Measurements from ENCODE around the gene FLII. TPM values are rescaled to one million over a fixed set of nuclear protein-coding genes. Genes with fewer than 3 reads are reported as not detected.

The FLII gene
- total and polyA plus RNA-seq, 2 of the 8 experiments (the other 6 are each of a cell fraction or from before 2014, with no cell fraction given) = 300 to 549 TPM

DNA sequence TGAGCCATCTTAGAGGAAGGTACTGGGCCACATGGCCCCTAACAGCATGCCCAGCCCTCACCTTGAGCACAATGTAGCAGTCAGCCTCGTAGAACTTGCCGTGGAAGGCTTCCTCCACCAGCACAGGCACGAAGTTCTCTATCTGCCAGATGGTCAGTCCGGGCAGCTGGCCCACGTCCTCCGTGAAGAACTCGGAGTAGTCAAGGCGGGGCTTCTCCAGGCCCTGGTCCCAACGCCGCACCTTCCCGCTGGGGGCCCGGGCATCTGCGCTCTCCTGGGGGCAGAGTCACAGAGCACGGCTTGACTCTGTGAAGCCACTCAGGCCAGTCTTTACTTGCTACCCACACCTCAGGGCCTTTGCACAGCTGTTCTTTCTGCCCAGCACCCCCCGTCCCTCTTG lies 7.3 kb downstream of the FLII start:
- WGBS, 2 experiments (ENCODE audit: extremely low coverage in 1 of 2, insufficient coverage in 1 of 2, insufficient read length in 1 of 2, insufficient replicate concordance in 2 of 2, low coverage in 1 of 2, low lambda C conversion rate in 2 of 2, missing lambda C conversion rate in 1 of 2) = 95% methylated on average over 15 of the region's 15 CpGs; no CpG with 5 or more reads in 1 of the 2 experiments
- Histone ChIP-seq H3K27ac (ENCODE audit: low read depth, low read length) (no peak overlapping the region), H4K20me1 (replicated peaks in 1 of 2; ENCODE audit: control insufficient read depth in 1 of 2, insufficient read depth in 2 of 2, low read length in 2 of 2) (peaks cover 11 to 14% of the 10 kb centered on the region in 2 experiments), H2AK5ac (ENCODE audit: low read depth, low read length) (no peak overlapping the region), H2BK120ac (replicated peaks; ENCODE audit: low read depth, low read length) (no peak overlapping the region), H3K79me2 (ENCODE audit: control insufficient read depth in 1 of 2, insufficient read depth in 2 of 2, low read length in 2 of 2) (peaks cover 0 to 9% of the 10 kb centered on the region in 2 experiments; a peak in 1 of 4 replicates), H2BK12ac (ENCODE audit: low read depth, low read length) (no peak overlapping the region), H3K14ac (ENCODE audit: insufficient read length) (no peak overlapping the region), H3K36me3 (ENCODE audit: control insufficient read depth in 2 of 4, insufficient read depth in 4 of 4, low read length in 3 of 4) (peaks cover 38 to 68% (median 57%) of the 10 kb centered on the region in 4 experiments), H3K56ac (replicated peaks; ENCODE audit: insufficient read length, low read depth, low read length) (no peak overlapping the region), H3K18ac (ENCODE audit: extremely low read depth, low read length) (no peak overlapping the region), H3K4me3 (ENCODE audit: extremely low read depth in 1 of 4, insufficient read depth in 2 of 4, low read depth in 3 of 4, low read length in 4 of 4) (no peak overlapping the region), H2BK15ac (ENCODE audit: low read length) (no peak overlapping the region), H3K9ac (replicated peaks in 1 of 4; ENCODE audit: extremely low read depth in 1 of 4, low read depth in 3 of 4, low read length in 3 of 4) (no peak overlapping the region), H2AFZ (ENCODE audit: low read length) (no peak overlapping the region), H3K9me3 (ENCODE audit: insufficient read depth in 2 of 2, low read depth in 1 of 2, low read length in 1 of 2) (no peaks in the 10 kb centered on the region), H4K8ac (ENCODE audit: extremely low read depth, insufficient read depth, low read length) (no peak overlapping the region), H2BK20ac (ENCODE audit: low read length) (no peak overlapping the region), H4K91ac (replicated peaks; ENCODE audit: insufficient read length, low read length) (no peak overlapping the region), H3K27me3 (replicated peaks in 1 of 4; ENCODE audit: control insufficient read depth in 3 of 4, extremely low read depth in 1 of 4, insufficient read depth in 3 of 4, low read length in 3 of 4) (no peaks in the 10 kb centered on the region), H3K4ac (replicated peaks; ENCODE audit: insufficient read length, low read depth, low read length) (no peak overlapping the region), H3K4me2 (ENCODE audit: insufficient read depth in 1 of 2, low read depth in 2 of 2, low read length in 2 of 2) (no peak overlapping the region; a peak in 1 of 4 replicates), H4K5ac (ENCODE audit: insufficient read length, low read depth, low read length) (no peak overlapping the region), H3K23ac (ENCODE audit: insufficient read length) (no peak overlapping the region), H2BK5ac (ENCODE audit: low read depth, low read length) (no peak overlapping the region), H3K23me2 (ENCODE audit: low read depth, low read length) (peaks cover 5% of the 10 kb centered on the region), H3K79me1 (ENCODE audit: low read depth, low read length) (peaks cover 3% of the 10 kb centered on the region; the same call in 1 of the 2 replicates), H3K4me1 (replicated peaks in 1 of 4; ENCODE audit: control insufficient read depth in 3 of 4, insufficient read depth in 4 of 4, low read length in 3 of 4) (peaks cover 0 to 16% (median 7%) of the 10 kb centered on the region in 4 experiments; a peak in 6 of 7 replicates)
- CTCF ChIA-PET (ENCODE audit: partially characterized antibody) = interaction anchor here (1.0 to 1.5 kb wide), 3 partner anchors 9 to 34 kb away, joined by 3 to 4 read pairs (median 3); no protein-coding TSS in a partner anchor
- POLR2A ChIA-PET (ENCODE audit: partially characterized antibody) = interaction anchor here (1.0 to 13.9 kb wide), 9 partner anchors 9 to 106 kb away, joined by 3 to 171 read pairs (median 4); partner anchors contain the start of genes FLII and MIEF2
- TF ChIP-seq JUND (IDR thresholded peaks at IDR 0.05; ENCODE audit: low read length) (no peak), TAF1 (IDR thresholded peaks at IDR 0.05; ENCODE audit: low read depth, low read length) (no peak), SP2 (IDR thresholded peaks at IDR 0.05; ENCODE audit: low read length) (no peak), ATF3 (IDR thresholded peaks at IDR 0.05; ENCODE audit: insufficient read depth, low read depth, low read length) (no peak)
- DNase-seq (ENCODE audit: low read depth in 1 of 2, low spot score in 2 of 2) (no peak), FAIRE-seq (no peak)
